HCT116 (cell line): ENCODE data around the gene TMEM59L. TPM values are rescaled to one million over a fixed set of nuclear protein-coding genes. Genes with fewer than 3 reads are reported as not detected.

ENCODE experiments used
- ATAC-seq: fragments of 200-7000 bp; cut with Tn5 transposase; 2 replicates; pipeline ENCODE4 v1.9.1; 2020; ENCODE audit warnings: mild to moderate bottlenecking, moderate library complexity
- BruUV-seq: library from RNA; stranded (reverse); fragments of 400-500 nt; replicated peaks from 2 replicates; lab custom pipeline; 2021; lab: Mats Ljungman, UMichigan
- CTCF ChIA-PET: fragments of 300-600 bp; sonication (Branson Sonifier 250); formaldehyde crosslinking; loops from one replicate; lab custom pipeline; 2021; ENCODE audit warnings: antibody characterized with exemption; lab: Charles Lee
- POLR2A ChIA-PET: fragments of 300-600, 350-600 bp; sonication (Branson Sonifier 250); formaldehyde crosslinking; loops from one replicate; lab custom pipeline; 2021; ENCODE audit warnings: antibody characterized with exemption; lab: Charles Lee
- RAD21 ChIA-PET, 2 experiments: fragments of 300-600 bp; sonication (Branson Sonifier 250); formaldehyde crosslinking; loops; one replicate each; lab custom pipeline; 2023; ENCODE audit warnings: low total read pairs in 2 of 2; ENCODE audit not compliant: uncharacterized antibody in 2 of 2, unreplicated experiment in 2 of 2, low non-redundant PET in 1 of 2; lab: Charles Lee
- DNase-seq: peaks from one replicate; pipeline ENCODE4 v3.0.0-alpha.2; 2010; ENCODE audit warnings: low read depth, low spot score
- H2AFZ ChIP-seq: fragments of 200-600 bp; shearing (Covaris generic), sonication (generic); 2 replicates; pipeline ENCODE4 v1.6.1; 2017; ENCODE audit warnings: low read depth, mixed run types, mixed read lengths, antibody characterized with exemption, low read length; ENCODE audit not compliant: poor library complexity, severe bottlenecking
- H3K27ac ChIP-seq: 2 replicates; pipeline ENCODE4 v1.5.1; 2012; ENCODE audit warnings: low read depth, low read length
- H3K27me3 ChIP-seq: fragments of 200-600 bp; sonication (generic); 2 replicates; pipeline ENCODE4 v1.6.1; 2016; ENCODE audit warnings: mixed run types, low read length, mixed read lengths; ENCODE audit not compliant: insufficient read depth
- H3K36me3 ChIP-seq, 2 experiments: fragments of 200-500 bp in 1 of 2; fragments of 200-600 bp in 1 of 2; sonication (Bioruptor generic) in 1 of 2; sonication (generic) in 1 of 2; 2 replicates each; pipeline versions ENCODE4 v1.5.1 to v1.6.1; 2014 to 2016; ENCODE audit warnings: low read length in 2 of 2, inconsistent platforms in 1 of 2, mixed read lengths in 1 of 2, mixed run types in 1 of 2; ENCODE audit not compliant: insufficient read depth in 2 of 2, control insufficient read depth in 1 of 2
- H3K4me1 ChIP-seq, 2 experiments: fragments of 200-600 bp in 1 of 2; sonication (generic) in 1 of 2; 2 replicates each; pipeline versions ENCODE4 v1.5.1 to v1.6.1; 2012 to 2017; ENCODE audit warnings: low read length in 2 of 2, inconsistent platforms in 1 of 2, mild to moderate bottlenecking in 1 of 2, mixed read lengths in 1 of 2, mixed run types in 1 of 2, moderate library complexity in 1 of 2; ENCODE audit not compliant: insufficient read depth in 2 of 2, control insufficient read depth in 1 of 2
- H3K4me2 ChIP-seq: fragments of 200-600 bp; sonication (generic); 2 replicates; pipeline ENCODE4 v1.6.1; 2017; ENCODE audit warnings: mixed run types, low read length, mixed read lengths
- H3K4me3 ChIP-seq, 2 experiments: fragments of 200-600 bp in 1 of 2; sonication (generic) in 1 of 2; replicated peaks in 1 of 2; 2 replicates each; pipeline ENCODE4 v1.5.1; 2011 to 2016; ENCODE audit warnings: low read length in 2 of 2, control low read depth in 1 of 2, low read depth in 1 of 2, mild to moderate bottlenecking in 1 of 2, mixed read lengths in 1 of 2, mixed run types in 1 of 2
- H3K79me2 ChIP-seq: fragments of 200-600 bp; sonication (generic); 2 replicates; pipeline ENCODE4 v1.6.1; 2017; ENCODE audit warnings: mild to moderate bottlenecking, mixed run types, low read length, moderate library complexity, mixed read lengths; ENCODE audit not compliant: insufficient read depth
- H3K9ac ChIP-seq: fragments of 200-600 bp; sonication (generic); 2 replicates; pipeline ENCODE4 v1.6.1; 2016; ENCODE audit warnings: low read length, mixed read lengths
- H3K9me2 ChIP-seq: fragments of 200-600 bp; sonication (generic), shearing (Covaris generic); 2 replicates; pipeline ENCODE4 v1.6.1; 2017; ENCODE audit warnings: mixed run types, mild to moderate bottlenecking, moderate library complexity; ENCODE audit not compliant: insufficient read depth
- H3K9me3 ChIP-seq, 2 experiments: fragments of 200-500 bp in 1 of 2; fragments of 200-600 bp in 1 of 2; sonication (Bioruptor generic) in 1 of 2; sonication (generic) in 1 of 2; 2 replicates each; pipeline ENCODE4 v1.6.1; 2014 to 2017; ENCODE audit warnings: low read length in 2 of 2, mixed read lengths in 2 of 2, inconsistent platforms in 1 of 2, low read depth in 1 of 2, mild to moderate bottlenecking in 1 of 2, mixed run types in 1 of 2, moderate library complexity in 1 of 2; ENCODE audit not compliant: control insufficient read depth in 1 of 2, insufficient read depth in 1 of 2
- H4K20me1 ChIP-seq: fragments of 200-600 bp; sonication (generic), shearing (Covaris generic); 2 replicates; pipeline ENCODE4 v1.6.1; 2017; ENCODE audit warnings: mixed run types, mild to moderate bottlenecking, moderate library complexity; ENCODE audit not compliant: insufficient read depth
- EGR1 ChIP-seq: IDR thresholded peaks from 2 replicates; pipeline ENCODE4 v1.6.1; 2012; ENCODE audit warnings: low read depth
- ELF1 ChIP-seq: IDR thresholded peaks from 2 replicates; pipeline ENCODE4 v1.6.1; 2012; ENCODE audit warnings: low read depth, borderline replicate concordance
- EZH2 ChIP-seq: fragments of 200-600 bp; sonication (generic); IDR thresholded peaks from 2 replicates; pipeline ENCODE4 v1.6.1; 2017; ENCODE audit warnings: antibody characterized with exemption, mixed run types
- FOSL1 ChIP-seq: IDR thresholded peaks from 2 replicates; pipeline ENCODE4 v1.6.1; 2012; ENCODE audit warnings: low read depth
- JUND ChIP-seq: IDR thresholded peaks from 2 replicates; pipeline ENCODE4 v1.6.1; 2012
- POLR2AphosphoS5 ChIP-seq: IDR thresholded peaks from 2 replicates; pipeline ENCODE4 v1.6.1; 2011; ENCODE audit warnings: mild to moderate bottlenecking, low read depth, low read length, moderate library complexity
- REST ChIP-seq: IDR thresholded peaks from 2 replicates; pipeline ENCODE4 v1.6.1; 2012; ENCODE audit warnings: low read depth
- SIN3A ChIP-seq: IDR thresholded peaks from 2 replicates; pipeline ENCODE4 v1.6.1; 2012; ENCODE audit warnings: low read depth
- SRF ChIP-seq: IDR thresholded peaks from 2 replicates; pipeline ENCODE4 v1.6.1; 2012; ENCODE audit warnings: low read depth
- ZFX ChIP-seq: fragments of 450-650 bp; IDR thresholded peaks from 2 replicates; pipeline ENCODE4 v1.6.1; 2017
- ZNF274 ChIP-seq: fragments of 200-500 bp; sonication (Bioruptor generic); IDR thresholded peaks from 2 replicates; pipeline ENCODE4 v1.6.1; 2014; ENCODE audit warnings: mild to moderate bottlenecking, low read depth, low read length, inconsistent platforms
- intact Hi-C: fragments of 100-400 bp; cut with micrococcal nuclease; formaldehyde crosslinking; loops from 2 replicates; pipeline ENCODE4 v1.10.0; 2022
- total RNA-seq: library from RNA; stranded (reverse); gene quantifications from one replicate; pipeline ENCODE4 v1.2.1, GENCODE V29; 2021; ENCODE audit not compliant: unreplicated experiment

The TMEM59L gene
- total RNA-seq, 1 experiment from 2014 or later: 14.3 TPM

DNA sequence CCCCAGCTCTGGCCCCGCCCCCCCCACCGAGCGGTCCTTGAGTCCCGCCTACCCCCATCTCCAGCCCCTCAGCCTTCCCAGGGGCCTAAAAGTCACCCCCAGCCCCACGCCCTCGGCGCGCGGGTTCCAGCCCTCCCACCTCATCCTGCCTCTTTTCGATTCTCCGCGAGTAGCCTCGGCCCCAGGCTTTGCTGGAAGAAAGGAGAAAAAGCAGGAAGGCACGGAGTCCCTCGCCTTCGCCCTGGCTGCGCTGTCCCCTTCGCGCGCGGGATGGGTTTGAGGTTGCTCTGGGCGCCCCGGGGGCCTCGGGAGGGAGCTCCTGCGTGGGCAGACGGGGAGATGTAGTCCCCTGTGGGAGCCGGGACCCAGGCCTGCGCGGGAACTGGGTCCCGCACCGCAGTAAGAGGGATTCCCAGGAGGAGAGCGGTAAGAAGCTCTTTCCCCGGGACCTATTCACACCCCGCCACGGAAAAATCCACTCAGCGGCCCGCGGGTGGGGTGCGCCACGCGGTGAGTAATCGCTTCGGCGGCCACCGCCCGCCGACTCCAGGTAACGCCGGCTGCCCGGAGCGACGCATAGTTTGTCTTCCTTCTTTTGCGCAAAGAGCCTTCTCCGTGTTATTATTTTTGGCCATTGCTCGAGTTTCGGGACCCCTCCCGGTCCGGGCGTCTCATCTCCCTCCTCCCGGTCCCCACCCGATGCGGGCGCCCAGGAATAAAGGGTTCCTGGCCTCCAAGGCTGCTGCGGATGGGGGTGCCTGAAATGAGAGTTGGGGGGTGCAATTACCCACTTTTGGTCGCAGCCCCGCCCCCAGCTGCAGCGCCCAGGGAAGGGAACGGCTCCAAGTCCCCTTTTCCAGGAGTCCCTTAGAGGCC, 5.2 kb upstream of the TMEM59L start:
- TF ChIP-seq JUND: no peak
- TF ChIP-seq POLR2AphosphoS5: no peak
- TF ChIP-seq SIN3A: no peak
- TF ChIP-seq FOSL1: no peak
- TF ChIP-seq REST: no peak
- no peak for TF ChIP-seq SRF
- TF ChIP-seq EGR1: no peak
- no peak for TF ChIP-seq EZH2
- no peak for TF ChIP-seq ELF1
- TF ChIP-seq ZNF274: no peak
- TF ChIP-seq ZFX: no peak
- TF ChIP-seq, all 23 proteins: peak for 0
- Histone ChIP-seq H3K27ac (peak overlapping the region; percentile 22; the same call in 1 of the 2 replicates), H3K4me2 (peak overlapping the region; percentile 99), H2AFZ (peak overlapping the region; percentile 65), H3K36me3 (no peaks in the 10 kb centered on the region), H3K9me3 (no peaks in the 10 kb centered on the region), H3K79me2 (no peaks in the 10 kb centered on the region), H4K20me1 (no peaks in the 10 kb centered on the region), H3K4me3 (peak overlapping the region; percentile 53 to 65), H3K9me2 (no peaks in the 10 kb centered on the region), H3K27me3 (peaks cover 25% of the 10 kb centered on the region; the same call in 1 of the 2 replicates), H3K9ac (peak overlapping the region; percentile 50), H3K4me1 (peaks cover 25 to 42% of the 10 kb centered on the region in 2 experiments)
- ChIA-PET CTCF (interaction anchor here (0.5 to 1.2 kb wide), 2 partner anchors 13 to 18 kb away, joined by 3 to 5 read pairs; no protein-coding TSS in a partner anchor), POLR2A (no interaction called here), RAD21 (no interaction called here)
- intact Hi-C loops: no loop called here
- no TSS peak for BruUV-seq
- no peak for DNase-seq
- peak; percentile 42 for ATAC-seq
